Measurements from ENCODE around the gene SUSD4. TPM values are rescaled to one million over a fixed set of nuclear protein-coding genes. Genes with fewer than 3 reads are reported as not detected.
A peak's percentile ranks its signal among the peaks of the same experiment; 100 is the strongest.

Gene SUSD4
- total and polyA plus RNA-seq, 9 of the 15 experiments (the other 6 are each of a cell fraction or from before 2014, with no cell fraction given) = 0.06 to 1.7 (median 0.09) TPM; not detected in 4

- TF ChIP-seq FOXK1 (CRISPR knock-in tag; IDR thresholded peaks at IDR 0.05; ENCODE audit: borderline replicate concordance) = no peak
- peak; percentile 54 for TF ChIP-seq SMAD4 (CRISPR knock-in tag; conservative IDR thresholded peaks at IDR 0.05)
- no peak for TF ChIP-seq PTBP1 (IDR thresholded peaks at IDR 0.05; ENCODE audit: low read depth, low read length)
- no peak for TF ChIP-seq MNT (conservative IDR thresholded peaks at IDR 0.05)
- TF ChIP-seq ZNF609 (CRISPR knock-in tag; IDR thresholded peaks at IDR 0.05; ENCODE audit: borderline replicate concordance) = no peak
- peak; percentile 42 for TF ChIP-seq RBM25 (IDR thresholded peaks at IDR 0.05; ENCODE audit: low read depth, low read length, severe bottlenecking)
- TF ChIP-seq PURB (CRISPR knock-in tag; IDR thresholded peaks at IDR 0.05; ENCODE audit: low read depth) = no peak
Measured at GRCh38 chr1:223363856-223364684, at the start of gene SUSD4 (continued).

Data from K562 (cell line).